ENCODE measurements around the gene GALM. TPM values are rescaled to one million over a fixed set of nuclear protein-coding genes. Genes with fewer than 3 reads are reported as not detected.
"Not testable (repeated sequence)": the region's sequence is repeated elsewhere in the genome, so short reads cannot be mapped to it uniquely, and the experiment has no call there.

The GALM gene
- total RNA-seq, 6 experiments from 2014 or later, result 6.5 to 10.1 (median 9.1) TPM

GRCh38 chr2:38733300-38733971 is 67.5 kb downstream of the GALM start:
- H3K27ac Mint-ChIP-seq, result no peak overlapping the region
- DNase-seq, result no peak
- H3K27me3 Mint-ChIP-seq (ENCODE audit: insufficient read depth), result peaks cover 3% of the 10 kb centered on the region
- no peaks in the 10 kb centered on the region for H3K9me3 Mint-ChIP-seq
- H3K4me3 Mint-ChIP-seq, result no peak overlapping the region
- peaks cover 7% of the 10 kb centered on the region; the same call in 1 of the 2 replicates for H3K36me3 Mint-ChIP-seq (ENCODE audit: low read depth)
- no peak for TF ChIP-seq CTCF (IDR thresholded peaks at IDR 0.05)
- no peaks in the 10 kb centered on the region for H3K4me1 Mint-ChIP-seq (ENCODE audit: low read depth)

- H3K4me1 Mint-ChIP-seq (ENCODE audit: low read depth), result no peaks in the 10 kb centered on the region
- H3K9me3 Mint-ChIP-seq, result no peaks in the 10 kb centered on the region
- no peak overlapping the region for H3K4me3 Mint-ChIP-seq
- TF ChIP-seq CTCF (IDR thresholded peaks at IDR 0.05), result no peak
- no peak for DNase-seq
- peaks cover 3% of the 10 kb centered on the region for H3K27me3 Mint-ChIP-seq (ENCODE audit: insufficient read depth)
- no peak overlapping the region for H3K27ac Mint-ChIP-seq
- peaks cover 15% of the 10 kb centered on the region for H3K36me3 Mint-ChIP-seq (ENCODE audit: low read depth)
Measured at GRCh38 chr2:38734299-38735058, 68.6 kb downstream of the GALM start.

GRCh38 chr2:38735999-38736320 is 70.0 kb downstream of the GALM start:
- no peak for TF ChIP-seq CTCF (IDR thresholded peaks at IDR 0.05)
- no peak for DNase-seq
- H3K36me3 Mint-ChIP-seq (ENCODE audit: low read depth), result peaks cover 18% of the 10 kb centered on the region
- no peak overlapping the region for H3K4me3 Mint-ChIP-seq
- H3K4me1 Mint-ChIP-seq (ENCODE audit: low read depth), result no peaks in the 10 kb centered on the region
- no peak overlapping the region for H3K27ac Mint-ChIP-seq
- H3K9me3 Mint-ChIP-seq, result no peaks in the 10 kb centered on the region
- peaks cover 3% of the 10 kb centered on the region for H3K27me3 Mint-ChIP-seq (ENCODE audit: insufficient read depth)

- not testable (repeated sequence) for H3K27me3 Mint-ChIP-seq (ENCODE audit: insufficient read depth); H3K27ac Mint-ChIP-seq; H3K4me1 Mint-ChIP-seq (ENCODE audit: low read depth); DNase-seq; H3K4me3 Mint-ChIP-seq; H3K9me3 Mint-ChIP-seq
- peaks cover 18% of the 10 kb centered on the region for H3K36me3 Mint-ChIP-seq (ENCODE audit: low read depth)
Measured at GRCh38 chr2:38737000-38737698, 71.2 kb downstream of the GALM start.

GRCh38 chr2:38737925-38738324 is 72.0 kb downstream of the GALM start:
- H3K27ac Mint-ChIP-seq, result no peak overlapping the region; the same call in 1 of the 2 replicates
- TF ChIP-seq CTCF (IDR thresholded peaks at IDR 0.05), result no peak

GRCh38 chr2:38739524-38739923 is 73.6 kb downstream of the GALM start:
- Mint-ChIP-seq H3K4me1 (ENCODE audit: low read depth) (peaks cover 12% of the 10 kb centered on the region), H3K27ac (peak overlapping the region; percentile 43; the same call in 1 of the 2 replicates), H3K4me3 (no peak overlapping the region), H3K36me3 (ENCODE audit: low read depth) (peaks cover 30% of the 10 kb centered on the region), H3K27me3 (ENCODE audit: insufficient read depth) (no peaks in the 10 kb centered on the region; the same call in 1 of the 2 replicates), H3K9me3 (no peaks in the 10 kb centered on the region)
- TF ChIP-seq CTCF (IDR thresholded peaks at IDR 0.05), result no peak
- DNase-seq, result no peak

More at GRCh38 chr2:38737925-38738324, 72.0 kb downstream of the GALM start:
- Mint-ChIP-seq H3K9me3 (no peaks in the 10 kb centered on the region), H3K4me3 (no peak overlapping the region), H3K36me3 (ENCODE audit: low read depth) (peaks cover 18% of the 10 kb centered on the region), H3K4me1 (ENCODE audit: low read depth) (no peaks in the 10 kb centered on the region), H3K27me3 (ENCODE audit: insufficient read depth) (peaks cover 1% of the 10 kb centered on the region)
- DNase-seq, result no peak

All from HFFc6 (cell line).